HG02938 (cell line): ENCODE data around the gene TNFAIP1.

ENCODE experiments used
- ATAC-seq: cut with Tn5 transposase; IDR thresholded peaks from one replicate; pipeline ENCODE4 v1.9.1; 2021; ENCODE audit warnings: mild to moderate bottlenecking, moderate library complexity; ENCODE audit not compliant: unreplicated experiment

TNFAIP1 gene

GRCh38 chr17:28344011-28344410 lies 8.4 kb downstream of the TNFAIP1 start:
- no peak for ATAC-seq

DNA sequence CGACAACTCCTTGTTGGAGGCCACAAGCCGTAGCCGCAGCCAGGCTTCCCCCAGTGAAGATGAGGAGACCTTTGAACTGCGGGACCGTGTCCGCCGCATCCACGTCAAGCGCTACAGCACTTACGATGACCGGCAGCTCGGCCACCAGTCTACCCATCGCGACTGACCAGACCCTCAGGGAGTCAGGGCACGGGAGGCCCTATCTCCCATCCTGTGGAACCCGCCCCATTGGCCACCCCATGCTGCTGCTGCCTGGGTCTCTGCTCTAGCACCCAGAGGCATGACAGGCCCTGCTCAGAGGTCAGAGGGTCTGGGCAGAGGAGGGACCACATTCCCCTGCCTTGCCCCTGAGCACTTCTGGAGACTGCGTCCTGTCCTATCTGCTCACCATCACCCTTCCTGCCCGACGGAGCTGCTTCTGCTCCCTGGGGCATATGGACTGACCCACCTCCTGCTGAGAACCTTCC lies 8.9 kb downstream of the TNFAIP1 start:
- ATAC-seq = no peak

DNA sequence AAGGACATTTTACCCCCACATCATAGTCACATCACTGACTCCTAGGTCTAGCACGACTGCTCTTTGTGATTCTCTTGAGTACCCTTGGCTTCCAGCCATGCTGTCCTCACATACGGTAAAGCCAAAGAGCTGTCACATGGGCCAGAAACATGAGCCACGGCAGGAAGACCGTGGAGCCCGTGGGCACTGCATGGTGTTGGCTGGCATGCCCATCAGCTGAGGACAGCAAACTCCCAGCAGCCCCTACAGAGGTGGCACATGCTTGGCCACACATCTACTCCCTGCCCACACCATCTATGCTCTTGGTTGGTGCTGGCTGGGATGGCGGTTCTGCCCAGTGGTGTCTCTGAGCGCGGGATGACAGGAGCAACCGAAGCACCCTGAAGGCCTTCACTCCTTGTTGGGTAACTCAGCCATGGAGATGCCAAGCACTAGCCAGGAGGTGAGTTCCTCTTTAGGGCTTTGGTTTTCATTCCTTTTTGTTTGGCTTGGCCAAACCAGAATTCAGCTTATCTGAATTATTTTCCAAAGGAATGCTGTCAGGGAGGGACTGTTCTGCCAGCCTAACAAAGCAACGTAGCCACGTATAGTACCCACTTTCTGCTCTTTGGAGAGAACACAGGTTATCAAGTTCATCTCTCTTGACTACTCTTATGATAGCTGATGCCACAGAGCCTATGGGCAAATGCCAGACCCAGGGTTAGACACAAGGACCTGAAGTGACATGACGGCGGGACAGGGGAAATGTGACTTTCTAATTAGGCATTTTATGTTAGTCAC lies 10.0 kb downstream of the TNFAIP1 start:
- no peak for ATAC-seq

- no peak for ATAC-seq
These were observed 10.6 kb downstream of the TNFAIP1 start for GRCh38 chr17:28346199-28346580.

GRCh38 chr17:28346746-28347246 lies 11.2 kb downstream of the TNFAIP1 start:
- ATAC-seq = no peak

- no peak for ATAC-seq
These were observed 11.8 kb downstream of the TNFAIP1 start for GRCh38 chr17:28347261-28347891.

- no peak for ATAC-seq
These were observed 13.4 kb downstream of the TNFAIP1 start for GRCh38 chr17:28348979-28349378.

GRCh38 chr17:28350271-28350670 lies 14.7 kb downstream of the TNFAIP1 start:
- no peak for ATAC-seq

DNA sequence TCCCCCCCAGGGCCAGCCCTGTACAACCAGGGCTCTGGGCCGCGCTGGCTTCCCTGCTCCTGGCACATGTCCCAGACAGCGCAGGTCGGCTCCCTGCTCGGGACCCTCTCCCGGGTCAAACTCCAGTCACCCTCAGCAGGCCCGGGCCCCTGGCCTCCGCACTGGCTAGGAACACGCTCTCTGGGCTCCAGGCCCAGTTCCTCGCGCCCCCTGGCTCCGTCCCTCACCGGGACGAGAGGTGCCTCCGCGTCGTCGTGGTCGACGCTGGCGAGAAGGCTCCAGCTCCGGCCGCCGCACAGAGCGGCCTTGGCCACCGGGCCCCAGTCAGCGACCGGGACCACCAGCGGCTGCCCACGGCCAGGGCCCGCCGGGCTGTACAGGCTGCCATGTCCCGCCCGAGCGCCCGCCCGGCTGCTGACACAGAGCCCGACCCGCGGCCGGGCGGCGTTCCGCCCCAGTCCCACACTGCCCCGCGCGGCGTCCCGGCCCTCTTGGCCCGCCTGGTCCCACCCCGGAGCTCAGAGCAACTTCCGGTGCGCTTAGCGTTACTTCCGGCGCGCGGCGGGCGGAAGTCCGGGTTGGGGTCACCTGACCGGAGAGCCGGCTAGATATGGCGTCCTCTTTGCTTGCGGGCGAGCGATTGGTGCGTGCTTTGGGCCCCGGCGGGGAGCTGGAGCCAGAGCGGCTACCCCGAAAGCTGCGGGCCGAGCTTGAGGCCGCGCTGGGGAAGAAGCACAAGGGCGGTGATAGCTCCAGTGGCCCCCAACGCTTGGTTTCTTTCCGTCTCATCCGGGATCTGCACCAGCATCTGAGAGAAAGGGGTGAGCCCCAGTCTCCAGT lies 21.7 kb downstream of the TNFAIP1 start, which contains the start of gene POLDIP2:
Gene POLDIP2 (minus strand): TSS at position 467 of the 840 bp plus-strand sequence. CDS start 79 bp downstream, at position 388.
- peak; percentile 92 for ATAC-seq

- ATAC-seq = no peak
These were observed 22.3 kb downstream of the TNFAIP1 start for GRCh38 chr17:28357901-28358197.

DNA sequence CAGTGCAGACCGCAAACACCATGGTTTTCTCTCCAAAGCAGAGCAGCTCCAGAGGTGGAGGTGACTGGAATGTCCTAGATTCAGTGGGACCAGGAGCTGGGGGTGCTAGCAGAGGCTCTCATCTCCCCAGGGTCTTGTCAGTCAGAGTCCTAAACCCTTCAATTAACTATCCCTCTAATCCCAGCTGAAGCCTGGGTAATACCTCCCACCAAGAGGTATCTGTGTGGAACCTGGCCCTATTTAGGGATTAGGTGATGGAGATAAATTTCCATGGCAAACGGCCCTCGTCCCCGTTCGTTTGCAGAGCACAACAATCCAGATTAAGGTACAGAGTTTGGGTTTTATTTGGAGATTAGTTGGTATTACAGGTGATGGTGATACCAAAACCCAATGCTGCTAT lies 27.6 kb downstream of the TNFAIP1 start:
- ATAC-seq = no peak

GRCh38 chr17:28363776-28364650 lies 28.5 kb downstream of the TNFAIP1 start:
- no peak for ATAC-seq

DNA sequence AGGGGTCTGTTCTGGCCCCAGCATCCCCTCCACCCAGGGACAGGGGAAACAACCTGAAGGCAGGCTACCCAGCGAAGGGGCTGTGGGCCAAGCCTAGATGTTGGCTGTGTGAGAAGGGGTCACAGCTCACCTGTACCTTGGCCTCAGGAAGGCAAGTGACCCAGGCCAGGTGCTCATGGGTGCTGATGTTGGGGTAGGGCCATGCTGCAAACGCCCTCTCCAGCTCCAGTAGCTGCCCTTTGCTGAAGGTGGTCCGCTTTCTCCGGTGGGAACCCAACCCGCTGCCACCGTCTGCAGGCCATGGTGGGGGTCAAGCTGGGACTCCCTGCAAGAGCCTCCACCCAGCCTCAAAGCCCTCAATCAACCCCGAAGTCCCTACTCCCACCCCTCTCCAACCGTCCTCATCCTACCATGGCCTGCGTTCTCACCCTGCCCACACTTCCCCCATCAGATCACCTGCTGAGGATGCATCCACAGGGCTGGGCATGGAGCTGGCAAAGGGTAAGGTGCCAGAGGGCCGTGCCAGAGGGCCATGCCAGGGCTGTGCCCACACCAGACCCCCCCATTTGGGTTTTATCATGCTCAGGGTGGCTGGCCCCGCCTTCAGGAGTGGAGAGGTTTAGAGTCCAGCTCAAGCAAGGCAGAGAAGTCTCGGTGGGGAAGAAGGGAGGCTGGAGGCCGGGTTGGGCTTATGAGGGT lies 29.3 kb downstream of the TNFAIP1 start, which contains the start of gene SEBOX:
Gene SEBOX (minus strand): TSS at position 535 of the 699 bp plus-strand sequence. CDS start 48 bp downstream, at position 487.
- no peak for ATAC-seq

GRCh38 chr17:28365487-28365886 lies 29.9 kb downstream of the TNFAIP1 start:
- ATAC-seq = no peak

DNA sequence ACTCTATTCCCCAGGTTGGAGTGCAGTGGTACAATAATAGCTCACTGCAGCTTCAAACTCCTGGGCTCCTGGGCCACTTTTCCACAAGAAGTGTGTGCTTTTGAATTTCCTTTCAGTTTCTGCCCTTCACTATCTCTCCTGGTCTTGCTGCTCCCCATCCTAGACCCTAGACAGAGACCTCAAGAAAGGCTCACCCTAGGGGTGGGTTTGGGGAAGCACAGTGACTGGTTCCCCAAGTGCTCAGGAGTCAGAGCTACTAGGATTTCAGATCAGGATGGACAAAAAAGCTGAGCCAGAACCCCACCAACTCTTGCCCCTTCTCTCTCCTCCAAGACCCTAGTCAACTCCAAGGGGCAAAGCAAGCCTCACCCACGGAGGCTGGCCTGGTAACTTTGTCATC lies 31.0 kb downstream of the TNFAIP1 start:
- no peak for ATAC-seq

DNA sequence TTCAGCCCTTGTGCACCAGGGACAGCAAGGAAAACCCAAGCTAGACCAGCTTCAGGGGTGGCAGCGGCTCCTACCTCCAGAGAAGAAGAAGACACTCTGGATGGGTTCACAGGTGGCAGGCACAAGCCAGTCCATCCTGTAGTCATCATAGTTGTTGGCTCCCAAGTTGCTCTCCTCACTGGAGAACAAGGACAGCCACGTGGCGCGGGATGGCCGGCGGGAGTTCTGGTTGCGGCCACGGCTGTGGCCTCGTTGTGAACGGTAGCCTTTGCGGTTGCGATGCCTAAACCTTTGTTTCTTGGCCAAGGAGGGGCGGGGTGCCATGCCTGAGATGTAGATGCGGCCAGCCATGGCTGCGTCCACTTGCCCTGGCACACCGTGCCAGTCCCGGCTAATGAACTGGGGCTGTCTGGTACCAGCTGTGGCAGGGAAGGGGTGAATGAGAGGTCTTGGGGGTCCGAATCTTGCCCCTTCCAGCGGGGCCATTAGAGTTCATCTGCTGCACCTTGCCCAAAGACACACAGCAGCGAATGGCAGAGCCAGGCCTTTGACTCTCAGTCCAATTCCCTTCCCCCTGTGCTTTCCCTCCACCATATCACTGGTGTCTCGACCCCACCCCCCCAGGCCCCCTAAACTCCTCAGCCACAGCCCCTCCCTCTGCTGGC lies 32.2 kb downstream of the TNFAIP1 start:
- ATAC-seq = no peak

DNA sequence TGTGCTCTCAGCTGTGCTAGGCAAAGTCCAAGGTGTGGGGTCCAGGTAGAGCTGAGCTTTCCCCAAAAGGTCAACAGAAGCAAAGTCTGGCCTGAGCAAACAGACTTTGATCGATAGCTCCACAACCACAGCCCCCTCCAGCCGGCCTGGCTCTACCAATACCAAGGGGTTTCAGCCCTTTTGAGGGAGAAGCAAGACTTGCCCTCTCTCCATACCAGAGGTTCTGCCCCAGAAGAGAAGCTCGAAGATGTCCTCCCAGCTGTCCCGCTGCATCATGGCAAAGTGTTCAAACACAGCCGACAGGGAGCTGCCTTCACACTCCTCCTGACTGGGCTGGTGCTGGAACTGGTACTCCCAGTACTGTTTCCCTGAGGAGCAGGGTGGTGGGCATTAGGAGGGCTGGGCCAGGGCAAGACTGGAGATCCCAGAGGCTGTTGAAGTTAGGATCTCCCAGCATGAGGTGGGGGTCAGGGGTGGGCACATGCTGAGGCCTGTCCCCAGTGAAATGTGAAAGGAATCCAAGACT lies 32.8 kb downstream of the TNFAIP1 start:
- no peak for ATAC-seq

DNA sequence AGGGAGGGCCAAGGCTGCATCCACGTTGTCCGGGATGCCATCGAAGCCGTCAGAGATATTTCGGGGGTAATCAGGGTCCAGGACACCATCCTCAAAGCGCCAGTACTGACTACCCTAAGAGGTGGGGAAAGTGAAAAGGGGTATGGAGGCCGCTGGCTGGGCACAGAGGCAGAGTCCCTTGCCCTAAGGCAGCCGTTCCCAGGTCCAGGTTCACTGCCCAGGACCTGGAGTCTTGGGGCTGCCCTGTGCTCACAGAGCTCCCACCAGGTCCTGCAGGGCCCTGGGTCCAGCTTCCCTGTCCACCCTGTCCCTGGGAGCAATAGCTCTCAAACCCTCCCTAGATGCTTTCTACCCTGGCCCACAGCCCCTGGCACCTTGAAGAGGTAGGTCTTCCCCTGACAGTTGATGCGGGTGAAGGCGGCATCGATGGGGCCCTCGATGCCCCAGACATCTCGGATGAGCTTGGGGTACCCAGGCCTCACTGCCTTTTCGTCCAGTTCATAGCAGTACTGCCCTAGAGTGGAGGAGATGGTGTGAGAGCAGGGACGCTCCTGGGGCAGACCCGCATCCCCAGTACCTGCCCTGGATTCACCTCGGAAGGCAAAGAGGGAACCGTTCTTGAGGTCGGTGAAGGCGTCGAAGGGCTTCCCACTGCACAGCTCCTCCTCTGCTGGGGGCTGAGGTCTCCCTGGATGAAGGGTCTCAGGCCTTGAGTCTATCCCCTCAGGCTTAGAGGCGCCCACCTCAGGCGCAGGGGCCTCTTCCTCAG lies 33.5 kb downstream of the TNFAIP1 start:
- ATAC-seq = no peak
